ENCODE data around the gene NELFCD. TPM values are rescaled to one million over a fixed set of nuclear protein-coding genes. Genes with fewer than 3 reads are reported as not detected.

Gene NELFCD
- total and polyA plus RNA-seq, 2 donors (not counting 1 experiment from before 2014, with no cell fraction given) = 80.2 to 107 TPM

- peaks cover 0 to 2% (median 0%) of the 10 kb centered on the region in 3 donors for H3K9me3 ChIP-seq (ENCODE audit: control extremely low read depth in 1 of 3, control insufficient read depth in 2 of 3, insufficient read depth in 1 of 3, low read length in 2 of 3)
- ATAC-seq (ENCODE audit: low read depth) (no peak), DNase-seq (no peak)
- TF ChIP-seq EZH2 (IDR thresholded peaks at IDR 0.05; ENCODE audit: borderline replicate concordance, insufficient read depth, low read depth, low read length, poor library complexity, severe bottlenecking) = no peak
- no peak for TF ChIP-seq CTCF (IDR thresholded peaks at IDR 0.05)
- H3K27me3 Mint-ChIP-seq = no peaks in the 10 kb centered on the region
- H3K4me2 ChIP-seq (replicated peaks; ENCODE audit: low read depth, low read length, poor library complexity, severe bottlenecking) = peak overlapping the region; percentile 86
- H3K4me3 ChIP-seq (ENCODE audit: control extremely low read depth in 1 of 5, extremely low read depth in 1 of 5, insufficient read depth in 1 of 5, low read depth in 2 of 5, low read length in 4 of 5) = no peak overlapping the region
- ChIA-PET POLR2A (no interaction called here), CTCF (interaction anchor here (1.5 to 2.2 kb wide), 2 partner anchors 29 to 132 kb away, joined by 5 to 7 read pairs; partner anchors contain the start of gene ATP5F1E)
- peaks cover 84% of the 10 kb centered on the region for H3K79me2 ChIP-seq (ENCODE audit: control insufficient read depth, insufficient read depth, low read length)
- peak overlapping the region; percentile 99 for H3K27ac Mint-ChIP-seq
- H4K20me1 ChIP-seq (ENCODE audit: control insufficient read depth, insufficient read depth, low read length, poor library complexity, severe bottlenecking) = peaks cover 66% of the 10 kb centered on the region
- H3K4me1 Mint-ChIP-seq = peaks cover 51% of the 10 kb centered on the region
- 86% methylated on average over 17 of the region's 17 CpGs for WGBS (ENCODE audit: insufficient coverage)
- intact Hi-C loops (cut with micrococcal nuclease) = loop anchor here (10.0 kb wide), 2 partner anchors 1318 to 1608 kb away; partner anchors contain the start of gene RBM38
- no peaks in the 10 kb centered on the region for H3K27me3 ChIP-seq (replicated peaks in 1 of 4; ENCODE audit: control extremely low read depth in 1 of 4, control insufficient read depth in 3 of 4, insufficient read depth in 4 of 4, low read length in 3 of 4)
- H3K9ac ChIP-seq (ENCODE audit: low read length) = no peak overlapping the region
- H2AFZ ChIP-seq (ENCODE audit: insufficient read depth, low read depth, low read length, poor library complexity, severe bottlenecking) = no peak overlapping the region
- H3K4me1 ChIP-seq (ENCODE audit: control insufficient read depth in 2 of 2, insufficient read depth in 2 of 2, low read length in 2 of 2) = peaks cover 37 to 57% of the 10 kb centered on the region in 2 donors
- H3K27ac ChIP-seq (ENCODE audit: low read length in 2 of 2) = peak overlapping the region; percentile 97
- peak overlapping the region; percentile 96 for H3K4me3 Mint-ChIP-seq
- peaks cover 0 to 55% of the 10 kb centered on the region in 2 experiments for H3K36me3 ChIP-seq (replicated peaks in 1 of 2; ENCODE audit: control extremely low read depth in 1 of 2, control insufficient read depth in 1 of 2, extremely low read depth in 1 of 2, insufficient read depth in 2 of 2, low read length in 1 of 2)
- H3K9me3 Mint-ChIP-seq (ENCODE audit: insufficient read depth) = no peaks in the 10 kb centered on the region
Measured at GRCh38 chr20:59002874-59003399, 21.9 kb downstream of the NELFCD start.

DNA sequence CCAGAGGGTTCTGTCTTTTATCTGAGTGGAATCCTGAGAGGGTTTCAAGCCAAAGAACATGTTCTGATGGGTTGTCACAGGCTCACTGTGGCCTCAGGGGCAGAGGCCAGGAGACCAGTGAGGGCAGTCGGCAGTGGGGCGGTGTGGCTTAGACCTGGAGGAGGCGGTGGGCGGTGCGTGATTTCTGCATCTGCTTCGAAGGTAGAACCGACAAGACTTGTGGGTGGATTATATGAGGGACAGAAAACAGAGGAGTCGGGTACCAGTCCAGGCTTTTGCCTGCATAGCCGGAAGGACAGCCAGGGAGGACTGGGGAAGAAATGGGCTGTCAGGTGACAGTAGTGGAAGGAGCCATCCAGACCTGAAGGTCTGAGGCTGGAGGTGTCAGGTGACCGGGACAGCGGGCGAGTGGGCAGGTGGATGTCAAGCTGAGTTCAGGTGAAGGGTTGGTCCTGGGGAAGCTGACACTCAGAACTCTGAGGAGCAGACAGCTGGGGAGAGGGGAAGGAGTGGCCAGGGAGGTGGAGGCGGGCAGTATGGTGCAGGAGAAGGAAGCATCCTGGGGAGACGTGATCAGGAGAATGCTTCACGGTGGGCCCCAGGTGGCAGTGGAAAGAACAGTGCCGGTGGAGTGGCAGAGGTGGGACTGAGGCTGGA lies 22.9 kb downstream of the NELFCD start:
- Mint-ChIP-seq H3K4me1 (peaks cover 61% of the 10 kb centered on the region), H3K27ac (peak overlapping the region; percentile 99), H3K9me3 (ENCODE audit: insufficient read depth) (no peaks in the 10 kb centered on the region), H3K27me3 (no peaks in the 10 kb centered on the region), H3K4me3 (peak overlapping the region; percentile 96)
- peaks cover 0 to 6% (median 0%) of the 10 kb centered on the region in 3 donors for H3K9me3 ChIP-seq (ENCODE audit: control extremely low read depth in 1 of 3, control insufficient read depth in 2 of 3, insufficient read depth in 1 of 3, low read length in 2 of 3)
- H3K36me3 ChIP-seq (replicated peaks in 1 of 2; ENCODE audit: control extremely low read depth in 1 of 2, control insufficient read depth in 1 of 2, extremely low read depth in 1 of 2, insufficient read depth in 2 of 2, low read length in 1 of 2) = peaks cover 0 to 45% of the 10 kb centered on the region in 2 experiments
- H3K4me3 ChIP-seq (ENCODE audit: control extremely low read depth in 1 of 5, extremely low read depth in 1 of 5, insufficient read depth in 1 of 5, low read depth in 2 of 5, low read length in 4 of 5) = peak overlapping the region; percentile 77 to 91 (median 88)
- no peak overlapping the region for H2AFZ ChIP-seq (ENCODE audit: insufficient read depth, low read depth, low read length, poor library complexity, severe bottlenecking)
- H3K27me3 ChIP-seq (replicated peaks in 1 of 4; ENCODE audit: control extremely low read depth in 1 of 4, control insufficient read depth in 3 of 4, insufficient read depth in 4 of 4, low read length in 3 of 4) = no peaks in the 10 kb centered on the region
- H4K20me1 ChIP-seq (ENCODE audit: control insufficient read depth, insufficient read depth, low read length, poor library complexity, severe bottlenecking) = peaks cover 62% of the 10 kb centered on the region
- peak overlapping the region; percentile 97 for H3K27ac ChIP-seq (ENCODE audit: low read length in 2 of 2)
- intact Hi-C loops (cut with micrococcal nuclease) = loop anchor here (1.0 to 10.0 kb wide), 5 partner anchors 23 to 1609 kb away; partner anchors contain the start of genes NELFCD and RBM38
- peaks cover 81% of the 10 kb centered on the region for H3K79me2 ChIP-seq (ENCODE audit: control insufficient read depth, insufficient read depth, low read length)
- WGBS (ENCODE audit: insufficient coverage) = 61% methylated on average over 16 of the region's 16 CpGs
- no peak for ATAC-seq (ENCODE audit: low read depth)
- TF ChIP-seq EZH2 (IDR thresholded peaks at IDR 0.05; ENCODE audit: borderline replicate concordance, insufficient read depth, low read depth, low read length, poor library complexity, severe bottlenecking) (no peak), CTCF (IDR thresholded peaks at IDR 0.05) (no peak)
- peaks cover 46 to 67% of the 10 kb centered on the region in 2 donors for H3K4me1 ChIP-seq (ENCODE audit: control insufficient read depth in 2 of 2, insufficient read depth in 2 of 2, low read length in 2 of 2)
- ChIA-PET CTCF (interaction anchor here (2.2 to 2.9 kb wide), 2 partner anchors 28 to 133 kb away, joined by 7 to 19 read pairs; partner anchors contain the start of gene ATP5F1E), POLR2A (interaction anchor here (3.1 kb wide), 1 partner anchor 28 kb away, joined by 30 read pairs; the partner anchor contains the start of gene ATP5F1E)
- no peak for DNase-seq
- peak overlapping the region; percentile 80 for H3K9ac ChIP-seq (ENCODE audit: low read length)
- H3K4me2 ChIP-seq (replicated peaks; ENCODE audit: low read depth, low read length, poor library complexity, severe bottlenecking) = peak overlapping the region; percentile 86
